Body of pancreas (tissue), 4 donors: ENCODE results near the gene CST3. TPM values are rescaled to one million over a fixed set of nuclear protein-coding genes. Genes with fewer than 3 reads are reported as not detected.

Source experiments
- ATAC-seq: fragments of 150-250 bp; one replicate; pipeline ENCODE4 v1.9.1; 2016
- DNase-seq, 4 donors: peaks; one replicate each; pipeline ENCODE4 v3.0.0-alpha.2; 2019
- H3K27ac ChIP-seq, 4 donors: fragments of 200-600 bp; sonication (generic); 1 replicate in 3 of 4; 2 replicates in 1 of 4; pipeline versions ENCODE4 v1.5.1 to v1.6.1; 2016 to 2019; ENCODE audit warnings: mild to moderate bottlenecking in 1 of 4, mixed read lengths in 1 of 4, moderate library complexity in 1 of 4
- H3K27me3 ChIP-seq, 2 donors: fragments of 200-600 bp; sonication (generic); one replicate each; pipeline ENCODE4 v1.6.0; 2016; ENCODE audit warnings: mild to moderate bottlenecking in 1 of 2
- H3K36me3 ChIP-seq, 2 donors: fragments of 200-600 bp; sonication (generic); replicated peaks in 1 of 2; 2 replicates each; pipeline ENCODE4 v1.5.1; 2016; ENCODE audit warnings: low read depth in 2 of 2; ENCODE audit not compliant: insufficient read depth in 1 of 2
- H3K4me1 ChIP-seq: fragments of 200-600 bp; sonication (generic); one replicate; pipeline ENCODE4 v1.6.0; 2016
- H3K4me3 ChIP-seq, 2 donors: fragments of 200-600 bp; sonication (generic); 1 replicate in 1 of 2; 2 replicates in 1 of 2; pipeline ENCODE4 v1.5.1; 2016 to 2019
- H3K9me3 ChIP-seq, 3 donors: fragments of 200-600 bp; sonication (generic); 1 replicate in 2 of 3; 2 replicates in 1 of 3; pipeline ENCODE4 v1.5.1; 2016
- CTCF ChIP-seq, 7 experiments: fragments of 450-650 bp in 4 of 7; fragments of 200-600 bp in 3 of 7; sonication (generic) in 3 of 7; IDR thresholded peaks; one replicate each; pipeline ENCODE4 v1.5.1; 2016 to 2019; ENCODE audit warnings: antibody characterized with exemption in 7 of 7
- POLR2A ChIP-seq, 3 donors: fragments of 450-650 bp; IDR thresholded peaks; one replicate each; pipeline ENCODE4 v1.6.1; 2016; ENCODE audit warnings: antibody characterized with exemption in 3 of 3, mild to moderate bottlenecking in 2 of 3
- WGBS, 2 donors: methylation state at CpG; one replicate each; pipeline ENCODE4 v1.1.5; 2017; 5-methylcytosine and 5-hydroxymethylcytosine counted together
- intact Hi-C: fragments of 100-400 bp; cut with DNase I; formaldehyde crosslinking; loops from one replicate; pipeline ENCODE4 v1.15.1; 2023
- total RNA-seq, 2 donors: library from RNA; depleted of rRNA; stranded (reverse); fragments of >200 nt; gene quantifications; one replicate each; pipeline ENCODE4 v1.1.0, GENCODE V29; 2016

The CST3 gene
- total RNA-seq, 2 donors from 2014 or later: 491 to 654 TPM

GRCh38 chr20:23585449-23585807 is 52.3 kb downstream of the CST3 start:
- H3K27me3 ChIP-seq: no peaks in the 10 kb centered on the region
- no peak overlapping the region for H3K27ac ChIP-seq
- no peak for DNase-seq
- no peaks in the 10 kb centered on the region for H3K36me3 ChIP-seq
- WGBS, 2 donors: 57 to 72% methylated on average over 2 to 5 of the region's 5 CpGs
- ATAC-seq: no peak
- TF ChIP-seq POLR2A (IDR thresholded peaks at IDR 0.05): no peak
- TF ChIP-seq CTCF (IDR thresholded peaks at IDR 0.05): no peak
- H3K4me3 ChIP-seq: no peak overlapping the region
- H3K9me3 ChIP-seq: no peaks in the 10 kb centered on the region
- intact Hi-C loops: no loop called here
- no peaks in the 10 kb centered on the region for H3K4me1 ChIP-seq

- DNase-seq (no peak), ATAC-seq (no peak)
- H3K4me1 ChIP-seq: no peaks in the 10 kb centered on the region
- H3K27ac ChIP-seq: no peak overlapping the region
- TF ChIP-seq CTCF (IDR thresholded peaks at IDR 0.05) (no peak), POLR2A (IDR thresholded peaks at IDR 0.05) (no peak)
- WGBS, 2 donors: 55 to 56% methylated on average over 5 of the region's 5 CpGs
- H3K9me3 ChIP-seq: no peaks in the 10 kb centered on the region
- H3K36me3 ChIP-seq: no peaks in the 10 kb centered on the region
- H3K4me3 ChIP-seq: no peak overlapping the region
- intact Hi-C loops: no loop called here
- H3K27me3 ChIP-seq: no peaks in the 10 kb centered on the region
These were observed 53.1 kb downstream of the CST3 start for GRCh38 chr20:23584434-23585199.

Other genes with a start within 250 kb of the CST3 start
- 10 to 100 TPM in 1 of 2 donors, 1 to 10 TPM in 1; 9.9 to 12.7 TPM for gene NAPB, start 216.5 kb downstream of the CST3 start, total RNA-seq
- not detected for gene CSTL1, start 198.3 kb downstream of the CST3 start, total RNA-seq
- gene CST11, start 185.1 kb downstream of the CST3 start, total RNA-seq: not detected
- not detected for gene CST8, start 146.8 kb downstream of the CST3 start, total RNA-seq
- gene CST9L, start 69.5 kb downstream of the CST3 start, total RNA-seq: not detected
- 1 to 10 TPM in 1 of 2 donors, not detected in 1; 3.6 TPM for gene CST9, start 32.0 kb downstream of the CST3 start, total RNA-seq
- not detected for gene CST4, start 51.1 kb upstream of the CST3 start, total RNA-seq
- not detected for gene CST1, start 113.0 kb upstream of the CST3 start, total RNA-seq
- not detected for gene CST2, start 188.8 kb upstream of the CST3 start, total RNA-seq
- gene CST5, start 241.8 kb upstream of the CST3 start, total RNA-seq: not detected